Measurements from ENCODE around the gene FBXO31. TPM values are rescaled to one million over a fixed set of nuclear protein-coding genes. Genes with fewer than 3 reads are reported as not detected.

FBXO31 gene
- total RNA-seq, 1 donor from 2014 or later, result 30.6 TPM

GRCh38 chr16:87295259-87295658 lies 88.3 kb downstream of the FBXO31 start:
- Mint-ChIP-seq H3K9me3 (ENCODE audit: low read depth) (peaks cover 5% of the 10 kb centered on the region), H3K27ac (ENCODE audit: unreplicated experiment) (no peak overlapping the region), H3K4me3 (ENCODE audit: unreplicated experiment) (no peak overlapping the region), H3K27me3 (ENCODE audit: low read depth) (no peaks in the 10 kb centered on the region), H3K36me3 (ENCODE audit: low read depth) (peaks cover 11% of the 10 kb centered on the region), H3K4me1 (ENCODE audit: low read depth) (peaks cover 2% of the 10 kb centered on the region)
- no peak for TF ChIP-seq CTCF (IDR thresholded peaks at IDR 0.05)
- no peak for DNase-seq (ENCODE audit: low spot score)

- H3K4me1 Mint-ChIP-seq (ENCODE audit: low read depth), result peaks cover 5% of the 10 kb centered on the region
- no peak overlapping the region for H3K4me3 Mint-ChIP-seq (ENCODE audit: unreplicated experiment)
- no peak for TF ChIP-seq CTCF (IDR thresholded peaks at IDR 0.05)
- DNase-seq (ENCODE audit: low spot score), result no peak
- peaks cover 5% of the 10 kb centered on the region for H3K9me3 Mint-ChIP-seq (ENCODE audit: low read depth)
- H3K36me3 Mint-ChIP-seq (ENCODE audit: low read depth), result peaks cover 11% of the 10 kb centered on the region
- no peak overlapping the region for H3K27ac Mint-ChIP-seq (ENCODE audit: unreplicated experiment)
- no peaks in the 10 kb centered on the region for H3K27me3 Mint-ChIP-seq (ENCODE audit: low read depth)
Measured at GRCh38 chr16:87293990-87294389, 89.6 kb downstream of the FBXO31 start.

GRCh38 chr16:87291944-87292343 lies 91.6 kb downstream of the FBXO31 start:
- Mint-ChIP-seq H3K36me3 (ENCODE audit: low read depth) (peaks cover 9% of the 10 kb centered on the region), H3K4me1 (ENCODE audit: low read depth) (peaks cover 9% of the 10 kb centered on the region), H3K27ac (ENCODE audit: unreplicated experiment) (no peak overlapping the region), H3K9me3 (ENCODE audit: low read depth) (peaks cover 15% of the 10 kb centered on the region), H3K4me3 (ENCODE audit: unreplicated experiment) (no peak overlapping the region), H3K27me3 (ENCODE audit: low read depth) (no peaks in the 10 kb centered on the region)
- no peak for TF ChIP-seq CTCF (IDR thresholded peaks at IDR 0.05)
- no peak for DNase-seq (ENCODE audit: low spot score)

GRCh38 chr16:87288753-87289362 lies 94.7 kb downstream of the FBXO31 start:
- Mint-ChIP-seq H3K36me3 (ENCODE audit: low read depth) (peaks cover 12% of the 10 kb centered on the region), H3K27me3 (ENCODE audit: low read depth) (no peaks in the 10 kb centered on the region), H3K4me3 (ENCODE audit: unreplicated experiment) (no peak overlapping the region), H3K9me3 (ENCODE audit: low read depth) (peaks cover 22% of the 10 kb centered on the region), H3K4me1 (ENCODE audit: low read depth) (peaks cover 9% of the 10 kb centered on the region), H3K27ac (ENCODE audit: unreplicated experiment) (no peak overlapping the region)
- TF ChIP-seq CTCF (IDR thresholded peaks at IDR 0.05), result no peak
- DNase-seq (ENCODE audit: low spot score), result no peak

- no peak for TF ChIP-seq CTCF (IDR thresholded peaks at IDR 0.05)
- Mint-ChIP-seq H3K9me3 (ENCODE audit: low read depth) (peaks cover 17% of the 10 kb centered on the region), H3K27me3 (ENCODE audit: low read depth) (no peaks in the 10 kb centered on the region), H3K4me3 (ENCODE audit: unreplicated experiment) (no peak overlapping the region), H3K4me1 (ENCODE audit: low read depth) (peaks cover 12% of the 10 kb centered on the region), H3K36me3 (ENCODE audit: low read depth) (peaks cover 6% of the 10 kb centered on the region), H3K27ac (ENCODE audit: unreplicated experiment) (no peak overlapping the region)
- no peak for DNase-seq (ENCODE audit: low spot score)
Measured at GRCh38 chr16:87286839-87287626, 96.5 kb downstream of the FBXO31 start.
